ENCODE measurements around the gene PRKCSH.

Gene PRKCSH

DNA sequence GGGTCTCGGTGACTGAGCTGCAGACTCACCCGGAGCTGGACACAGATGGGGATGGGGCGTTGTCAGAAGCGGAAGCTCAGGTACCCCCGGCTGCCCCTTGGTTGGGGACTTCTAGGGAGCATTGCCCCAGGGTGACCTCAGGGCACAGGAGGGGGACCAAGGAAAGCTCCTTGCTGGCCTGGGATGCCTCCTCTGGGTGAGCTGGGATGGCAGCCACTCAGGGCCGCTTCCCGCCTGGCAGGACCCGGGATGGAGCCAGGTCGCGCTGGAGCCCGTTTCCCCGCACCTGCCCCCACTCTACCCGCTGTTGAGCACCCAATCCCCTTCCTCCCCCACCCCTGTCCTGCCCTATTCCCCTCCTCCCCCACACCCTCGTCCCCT, 10.8 kb downstream of the PRKCSH start:
- Histone ChIP-seq H3K4me2 (ENCODE audit: low read depth, low read length, poor library complexity, severe bottlenecking) (no peak overlapping the region), H3K9me2 (replicated peaks; ENCODE audit: low read depth, low read length) (no peaks in the 10 kb centered on the region), H3K9me3 (ENCODE audit: insufficient read depth, low read depth, low read length) (no peaks in the 10 kb centered on the region), H3K4me1 (ENCODE audit: insufficient read depth, low read length, poor library complexity, severe bottlenecking) (peaks cover 12% of the 10 kb centered on the region), H3K79me2 (ENCODE audit: insufficient read depth, low read length) (peaks cover 10% of the 10 kb centered on the region; the same call in 1 of the 2 replicates), H2AFZ (ENCODE audit: low read length) (no peak overlapping the region), H4K20me1 (ENCODE audit: insufficient read depth, low read length, poor library complexity, severe bottlenecking) (peaks cover 5% of the 10 kb centered on the region), H3F3A (ENCODE audit: low read depth) (no peaks in the 10 kb centered on the region), H3K36me3 (ENCODE audit: insufficient read depth, low read length) (peaks cover 49% of the 10 kb centered on the region; the same call in 1 of the 2 replicates), H3K27me3 (ENCODE audit: insufficient read depth, low read length, poor library complexity, severe bottlenecking) (no peaks in the 10 kb centered on the region), H3K4me3 (ENCODE audit: low read length, poor library complexity, severe bottlenecking) (no peak overlapping the region), H3K9ac (ENCODE audit: low read depth, low read length, poor library complexity, severe bottlenecking) (no peak overlapping the region)
- TF ChIP-seq EZH2phosphoT487 (IDR thresholded peaks at IDR 0.05; ENCODE audit: borderline replicate concordance) = no peak
- TF ChIP-seq, protein P1, sequence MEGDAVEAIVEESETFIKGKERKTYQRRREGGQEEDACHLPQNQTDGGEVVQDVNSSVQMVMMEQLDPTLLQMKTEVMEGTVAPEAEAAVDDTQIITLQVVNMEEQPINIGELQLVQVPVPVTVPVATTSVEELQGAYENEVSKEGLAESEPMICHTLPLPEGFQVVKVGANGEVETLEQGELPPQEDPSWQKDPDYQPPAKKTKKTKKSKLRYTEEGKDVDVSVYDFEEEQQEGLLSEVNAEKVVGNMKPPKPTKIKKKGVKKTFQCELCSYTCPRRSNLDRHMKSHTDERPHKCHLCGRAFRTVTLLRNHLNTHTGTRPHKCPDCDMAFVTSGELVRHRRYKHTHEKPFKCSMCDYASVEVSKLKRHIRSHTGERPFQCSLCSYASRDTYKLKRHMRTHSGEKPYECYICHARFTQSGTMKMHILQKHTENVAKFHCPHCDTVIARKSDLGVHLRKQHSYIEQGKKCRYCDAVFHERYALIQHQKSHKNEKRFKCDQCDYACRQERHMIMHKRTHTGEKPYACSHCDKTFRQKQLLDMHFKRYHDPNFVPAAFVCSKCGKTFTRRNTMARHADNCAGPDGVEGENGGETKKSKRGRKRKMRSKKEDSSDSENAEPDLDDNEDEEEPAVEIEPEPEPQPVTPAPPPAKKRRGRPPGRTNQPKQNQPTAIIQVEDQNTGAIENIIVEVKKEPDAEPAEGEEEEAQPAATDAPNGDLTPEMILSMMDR (conservative IDR thresholded peaks at IDR 0.05; ENCODE audit: low read length) = no peak

DNA sequence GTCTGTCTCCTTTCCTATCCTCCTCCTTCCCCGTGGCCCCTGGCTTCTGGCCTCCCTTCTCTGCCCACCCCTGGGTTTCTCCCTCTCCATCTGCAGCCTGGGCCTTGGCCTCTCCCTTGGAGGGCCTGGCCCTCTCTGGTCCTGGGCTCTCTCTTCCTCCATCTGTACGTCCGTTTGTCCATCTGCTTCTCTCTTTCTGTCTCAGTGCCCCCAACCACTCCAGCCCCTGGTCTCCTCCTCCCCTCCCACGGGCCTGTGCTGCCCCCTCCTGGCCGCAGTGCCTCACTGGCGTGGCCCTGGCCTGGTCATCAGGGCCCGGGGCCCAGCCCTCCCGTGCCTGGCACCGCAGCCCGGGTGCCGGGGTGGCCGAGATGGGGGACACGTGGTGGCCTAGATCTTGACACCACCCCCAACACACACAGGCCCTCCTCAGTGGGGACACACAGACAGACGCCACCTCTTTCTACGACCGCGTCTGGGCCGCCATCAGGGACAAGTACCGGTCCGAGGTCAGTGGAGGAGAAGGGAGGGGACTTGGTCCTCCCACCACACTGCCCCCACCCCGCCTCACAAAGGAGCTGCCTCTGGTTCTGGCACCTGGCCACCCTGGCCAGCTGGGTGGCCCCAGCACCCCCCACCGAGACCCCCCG, 11.3 kb downstream of the PRKCSH start:
- Histone ChIP-seq H3K36me3 (ENCODE audit: insufficient read depth, low read length) (peaks cover 44% of the 10 kb centered on the region; the same call in 1 of the 2 replicates), H3K4me1 (ENCODE audit: insufficient read depth, low read length, poor library complexity, severe bottlenecking) (peaks cover 7% of the 10 kb centered on the region), H3K4me2 (ENCODE audit: low read depth, low read length, poor library complexity, severe bottlenecking) (no peak overlapping the region), H3K79me2 (ENCODE audit: insufficient read depth, low read length) (peaks cover 6% of the 10 kb centered on the region; the same call in 1 of the 2 replicates), H3K9me2 (replicated peaks; ENCODE audit: low read depth, low read length) (no peaks in the 10 kb centered on the region), H3K27me3 (ENCODE audit: insufficient read depth, low read length, poor library complexity, severe bottlenecking) (no peaks in the 10 kb centered on the region), H3K4me3 (ENCODE audit: low read length, poor library complexity, severe bottlenecking) (no peak overlapping the region), H2AFZ (ENCODE audit: low read length) (no peak overlapping the region), H3K9ac (ENCODE audit: low read depth, low read length, poor library complexity, severe bottlenecking) (no peak overlapping the region), H3F3A (ENCODE audit: low read depth) (no peaks in the 10 kb centered on the region), H3K9me3 (ENCODE audit: insufficient read depth, low read depth, low read length) (no peaks in the 10 kb centered on the region), H4K20me1 (ENCODE audit: insufficient read depth, low read length, poor library complexity, severe bottlenecking) (peaks cover 4% of the 10 kb centered on the region)
- TF ChIP-seq, protein P1 (conservative IDR thresholded peaks at IDR 0.05; ENCODE audit: low read length) = peak; percentile 86
- TF ChIP-seq EZH2phosphoT487 (IDR thresholded peaks at IDR 0.05; ENCODE audit: borderline replicate concordance) = no peak

DNA sequence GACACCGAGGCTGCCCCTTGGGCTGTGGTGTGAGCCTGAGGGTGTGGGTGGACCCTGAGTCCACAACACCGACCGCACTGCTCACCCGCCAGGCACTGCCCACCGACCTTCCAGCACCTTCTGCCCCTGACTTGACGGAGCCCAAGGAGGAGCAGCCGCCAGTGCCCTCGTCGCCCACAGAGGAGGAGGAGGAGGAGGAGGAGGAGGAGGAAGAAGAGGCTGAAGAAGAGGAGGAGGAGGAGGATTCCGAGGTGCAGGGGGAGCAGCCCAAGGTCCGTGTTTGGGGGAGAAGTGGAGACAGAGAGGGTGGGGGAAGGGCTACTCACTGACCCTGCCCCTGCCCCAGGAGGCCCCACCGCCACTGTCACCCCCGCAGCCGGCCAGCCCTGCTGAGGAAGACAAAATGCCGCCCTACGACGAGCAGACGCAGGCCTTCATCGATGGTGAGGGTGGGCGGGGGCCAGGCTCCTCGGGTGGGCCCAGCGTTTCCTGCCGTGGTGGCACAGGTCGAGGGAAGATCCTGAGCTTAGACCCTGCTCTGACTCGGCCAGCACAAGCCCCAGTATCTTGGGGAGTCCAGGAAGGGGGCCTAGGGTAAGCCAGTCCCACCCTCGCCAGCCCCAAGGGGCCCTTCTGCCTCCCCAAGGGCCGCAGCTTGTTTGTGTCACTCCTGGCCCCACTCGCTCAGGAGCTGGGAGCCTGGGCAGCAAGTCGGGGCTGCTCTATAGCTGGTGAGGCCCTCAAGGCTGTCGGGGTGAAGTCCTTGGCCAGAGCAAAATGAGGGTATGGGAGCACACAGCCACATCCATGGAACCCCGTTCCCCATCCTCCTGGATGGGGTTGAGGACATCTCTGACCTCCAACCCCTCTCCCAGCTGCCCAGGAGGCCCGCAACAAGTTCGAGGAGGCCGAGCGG, 12.2 kb downstream of the PRKCSH start:
- H3K4me1 ChIP-seq (ENCODE audit: insufficient read depth, low read length, poor library complexity, severe bottlenecking) = peaks cover 4% of the 10 kb centered on the region
- no peaks in the 10 kb centered on the region for H3K27me3 ChIP-seq (ENCODE audit: insufficient read depth, low read length, poor library complexity, severe bottlenecking)
- TF ChIP-seq, protein P1 (conservative IDR thresholded peaks at IDR 0.05; ENCODE audit: low read length) = no peak
- TF ChIP-seq EZH2phosphoT487 (IDR thresholded peaks at IDR 0.05; ENCODE audit: borderline replicate concordance) = no peak
- H3K9me2 ChIP-seq (replicated peaks; ENCODE audit: low read depth, low read length) = no peaks in the 10 kb centered on the region
- peaks cover 3% of the 10 kb centered on the region; the same call in 1 of the 2 replicates for H3K79me2 ChIP-seq (ENCODE audit: insufficient read depth, low read length)
- H3F3A ChIP-seq (ENCODE audit: low read depth) = no peaks in the 10 kb centered on the region
- H3K36me3 ChIP-seq (ENCODE audit: insufficient read depth, low read length) = peaks cover 36% of the 10 kb centered on the region; the same call in 1 of the 2 replicates
- H2AFZ ChIP-seq (ENCODE audit: low read length) = no peak overlapping the region
- no peaks in the 10 kb centered on the region for H4K20me1 ChIP-seq (ENCODE audit: insufficient read depth, low read length, poor library complexity, severe bottlenecking)
- no peak overlapping the region for H3K9ac ChIP-seq (ENCODE audit: low read depth, low read length, poor library complexity, severe bottlenecking)
- no peak overlapping the region for H3K4me3 ChIP-seq (ENCODE audit: low read length, poor library complexity, severe bottlenecking)
- no peaks in the 10 kb centered on the region for H3K9me3 ChIP-seq (ENCODE audit: insufficient read depth, low read depth, low read length)
- H3K4me2 ChIP-seq (ENCODE audit: low read depth, low read length, poor library complexity, severe bottlenecking) = no peak overlapping the region

Measured in Loucy (cell line).